Measurements from ENCODE around the gene MYOM1. TPM values are rescaled to one million over a fixed set of nuclear protein-coding genes. Genes with fewer than 3 reads are reported as not detected.

MYOM1 gene
- total and polyA plus RNA-seq, 4 donors: 15.8 to 63.8 (median 26.4) TPM

DNA sequence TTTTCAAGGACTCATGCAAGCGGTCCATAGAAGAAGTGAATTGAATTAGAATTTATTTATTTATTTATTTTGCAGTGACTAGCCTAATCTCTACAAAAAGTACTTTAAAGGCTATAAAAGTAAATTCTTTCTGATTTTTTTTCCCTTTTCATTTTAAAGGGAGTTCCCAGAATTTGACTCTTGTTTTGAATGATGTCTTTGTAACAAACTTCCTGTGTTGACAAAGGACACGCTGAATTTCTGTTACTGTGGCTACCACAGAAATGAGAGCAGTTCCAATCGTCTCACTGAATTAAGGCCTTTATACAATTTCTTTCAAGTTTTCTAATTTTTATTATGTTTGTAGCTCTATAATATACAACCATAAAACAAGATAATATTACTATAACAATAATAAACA, 160.5 kb downstream of the MYOM1 start:
- DNase-seq (no peak), ATAC-seq (ENCODE audit: low FRiP score) (no peak)
- Histone ChIP-seq H3K4me1 (ENCODE audit: control insufficient read depth in 1 of 2, insufficient read depth in 2 of 2, low read length in 2 of 2) (no peaks in the 10 kb centered on the region), H3K4me3 (ENCODE audit: low read length in 2 of 2) (no peak overlapping the region), H3K9me3 (ENCODE audit: control insufficient read depth, low read length) (no peaks in the 10 kb centered on the region), H3K27me3 (ENCODE audit: control insufficient read depth in 1 of 2, insufficient read depth in 2 of 2, low read length in 1 of 2) (no peaks in the 10 kb centered on the region), H3K27ac (ENCODE audit: low read depth in 1 of 2, low read length in 2 of 2) (no peak overlapping the region), H3K36me3 (ENCODE audit: control insufficient read depth in 1 of 2, insufficient read depth in 2 of 2, low read length in 1 of 2) (no peaks in the 10 kb centered on the region)
- WGBS, 2 donors: 86 to 96% methylated on average over 3 of the region's 3 CpGs
- intact Hi-C loops (cut with DNase I): no loop called here

- intact Hi-C loops (cut with DNase I): no loop called here
- DNase-seq (no peak), ATAC-seq (ENCODE audit: low FRiP score) (no peak)
- Histone ChIP-seq H3K9me3 (ENCODE audit: control insufficient read depth, low read length) (no peaks in the 10 kb centered on the region), H3K4me3 (ENCODE audit: low read length in 2 of 2) (no peak overlapping the region), H3K27me3 (ENCODE audit: control insufficient read depth in 1 of 2, insufficient read depth in 2 of 2, low read length in 1 of 2) (no peaks in the 10 kb centered on the region), H3K4me1 (ENCODE audit: control insufficient read depth in 1 of 2, insufficient read depth in 2 of 2, low read length in 2 of 2) (no peaks in the 10 kb centered on the region), H3K27ac (ENCODE audit: low read depth in 1 of 2, low read length in 2 of 2) (no peak overlapping the region), H3K36me3 (ENCODE audit: control insufficient read depth in 1 of 2, insufficient read depth in 2 of 2, low read length in 1 of 2) (no peaks in the 10 kb centered on the region)
- whole genome bisulfite sequencing, 2 donors: 92% methylated on average over 6 of the region's 6 CpGs
These were observed 161.2 kb downstream of the MYOM1 start for GRCh38 chr18:3058328-3059191.

DNA sequence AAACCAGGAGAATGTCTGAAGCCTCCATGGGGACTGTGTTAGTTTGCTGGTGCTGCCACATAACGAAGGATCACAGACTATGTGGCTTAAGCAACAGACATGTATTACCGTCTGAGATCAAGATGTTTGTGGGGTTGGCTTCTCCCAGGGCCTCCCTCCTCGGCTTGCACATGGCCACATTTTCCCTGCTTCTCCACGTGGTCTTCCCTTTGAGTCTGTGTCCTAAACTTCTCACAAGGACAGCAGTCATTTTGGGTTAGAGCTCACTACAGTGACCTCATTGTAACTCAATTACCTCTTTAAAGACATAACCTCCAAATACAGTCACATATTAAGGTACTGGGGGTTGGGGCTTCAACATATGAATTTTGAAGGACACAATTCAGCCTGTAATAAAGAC, 162.2 kb downstream of the MYOM1 start:
- DNase-seq (no peak), ATAC-seq (ENCODE audit: low FRiP score) (no peak)
- Histone ChIP-seq H3K4me3 (ENCODE audit: low read length in 2 of 2) (no peak overlapping the region), H3K27ac (ENCODE audit: low read depth in 1 of 2, low read length in 2 of 2) (no peak overlapping the region), H3K36me3 (ENCODE audit: control insufficient read depth in 1 of 2, insufficient read depth in 2 of 2, low read length in 1 of 2) (no peaks in the 10 kb centered on the region), H3K9me3 (ENCODE audit: control insufficient read depth, low read length) (no peaks in the 10 kb centered on the region), H3K27me3 (ENCODE audit: control insufficient read depth in 1 of 2, insufficient read depth in 2 of 2, low read length in 1 of 2) (no peaks in the 10 kb centered on the region), H3K4me1 (ENCODE audit: control insufficient read depth in 1 of 2, insufficient read depth in 2 of 2, low read length in 2 of 2) (no peaks in the 10 kb centered on the region)
- intact Hi-C loops (cut with DNase I): no loop called here
- 76 to 92% methylated on average over 4 of the region's 4 CpGs for WGBS, 2 donors

DNA sequence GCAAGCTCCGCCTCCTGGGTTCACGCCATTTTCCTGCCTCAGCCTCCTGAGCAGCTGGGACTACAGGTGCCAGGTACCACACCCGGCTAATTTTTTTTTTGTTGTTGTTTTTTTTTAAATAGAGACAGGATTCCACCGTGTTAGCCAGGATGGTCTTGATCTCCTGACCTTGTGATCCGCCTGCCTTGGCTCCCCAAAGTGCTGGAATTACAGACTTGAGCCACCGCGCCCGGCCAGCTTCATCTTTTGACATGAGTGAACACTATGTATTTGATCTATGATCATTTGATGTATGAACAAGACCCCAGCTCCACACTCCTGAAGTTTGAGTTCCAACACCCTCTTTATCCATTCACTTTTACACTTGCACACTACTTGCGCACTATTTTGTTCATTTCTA, 163.5 kb downstream of the MYOM1 start:
- no peaks in the 10 kb centered on the region for H3K4me1 ChIP-seq (ENCODE audit: control insufficient read depth in 1 of 2, insufficient read depth in 2 of 2, low read length in 2 of 2)
- DNase-seq (no peak), ATAC-seq (ENCODE audit: low FRiP score) (no peak)
- intact Hi-C loops (cut with DNase I): no loop called here
- no peaks in the 10 kb centered on the region for H3K9me3 ChIP-seq (ENCODE audit: control insufficient read depth, low read length)
- H3K27me3 ChIP-seq (ENCODE audit: control insufficient read depth in 1 of 2, insufficient read depth in 2 of 2, low read length in 1 of 2): no peaks in the 10 kb centered on the region
- H3K4me3 ChIP-seq (ENCODE audit: low read length in 2 of 2): no peak overlapping the region
- H3K36me3 ChIP-seq (ENCODE audit: control insufficient read depth in 1 of 2, insufficient read depth in 2 of 2, low read length in 1 of 2): no peaks in the 10 kb centered on the region
- WGBS, 2 donors: 88 to 89% methylated on average over 9 of the region's 9 CpGs
- H3K27ac ChIP-seq (ENCODE audit: low read depth in 1 of 2, low read length in 2 of 2): no peak overlapping the region

DNA sequence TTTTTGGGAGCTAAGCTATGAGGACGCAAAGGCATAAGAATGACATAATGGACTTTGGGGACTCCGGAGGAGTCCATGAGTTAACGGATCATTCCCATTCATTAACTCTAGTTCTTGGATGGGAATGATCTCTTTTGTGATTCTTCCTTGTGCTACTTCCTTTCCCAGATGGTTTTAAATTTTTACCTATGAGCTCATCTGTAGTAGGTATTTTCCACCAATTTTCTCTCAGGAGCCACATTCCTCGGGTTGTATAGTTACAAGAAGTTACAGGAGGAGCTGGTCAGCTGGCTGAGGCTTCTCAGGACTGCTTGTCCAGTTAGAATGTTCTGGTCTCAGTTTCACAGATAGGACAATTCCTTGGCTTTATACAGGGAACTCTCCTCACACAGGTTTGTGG, 164.0 kb downstream of the MYOM1 start:
- H3K4me3 ChIP-seq (ENCODE audit: low read length in 2 of 2): no peak overlapping the region
- H3K27ac ChIP-seq (ENCODE audit: low read depth in 1 of 2, low read length in 2 of 2): no peak overlapping the region
- H3K27me3 ChIP-seq (ENCODE audit: control insufficient read depth in 1 of 2, insufficient read depth in 2 of 2, low read length in 1 of 2): no peaks in the 10 kb centered on the region
- no peaks in the 10 kb centered on the region for H3K9me3 ChIP-seq (ENCODE audit: control insufficient read depth, low read length)
- ATAC-seq (ENCODE audit: low FRiP score) (no peak), DNase-seq (no peak)
- H3K36me3 ChIP-seq (ENCODE audit: control insufficient read depth in 1 of 2, insufficient read depth in 2 of 2, low read length in 1 of 2): no peaks in the 10 kb centered on the region
- H3K4me1 ChIP-seq (ENCODE audit: control insufficient read depth in 1 of 2, insufficient read depth in 2 of 2, low read length in 2 of 2): no peaks in the 10 kb centered on the region
- intact Hi-C loops (cut with DNase I): no loop called here
- WGBS, 2 donors: 64 to 68% methylated on average over 4 of the region's 4 CpGs

- Histone ChIP-seq H3K36me3 (ENCODE audit: control insufficient read depth in 1 of 2, insufficient read depth in 2 of 2, low read length in 1 of 2) (no peaks in the 10 kb centered on the region), H3K9me3 (ENCODE audit: control insufficient read depth, low read length) (no peaks in the 10 kb centered on the region), H3K4me1 (ENCODE audit: control insufficient read depth in 1 of 2, insufficient read depth in 2 of 2, low read length in 2 of 2) (no peaks in the 10 kb centered on the region), H3K4me3 (ENCODE audit: low read length in 2 of 2) (no peak overlapping the region), H3K27ac (ENCODE audit: low read depth in 1 of 2, low read length in 2 of 2) (no peak overlapping the region), H3K27me3 (ENCODE audit: control insufficient read depth in 1 of 2, insufficient read depth in 2 of 2, low read length in 1 of 2) (no peaks in the 10 kb centered on the region)
- ATAC-seq (ENCODE audit: low FRiP score) (no peak), DNase-seq (no peak)
- intact Hi-C loops (cut with DNase I): no loop called here
- 58 to 60% methylated on average over 4 of the region's 4 CpGs for WGBS, 2 donors
These were observed 164.5 kb downstream of the MYOM1 start for GRCh38 chr18:3055186-3055728.

GRCh38 chr18:3054780-3055179, 165.0 kb downstream of the MYOM1 start:
- Histone ChIP-seq H3K9me3 (ENCODE audit: control insufficient read depth, low read length) (no peaks in the 10 kb centered on the region), H3K4me1 (ENCODE audit: control insufficient read depth in 1 of 2, insufficient read depth in 2 of 2, low read length in 2 of 2) (no peaks in the 10 kb centered on the region), H3K36me3 (ENCODE audit: control insufficient read depth in 1 of 2, insufficient read depth in 2 of 2, low read length in 1 of 2) (no peaks in the 10 kb centered on the region), H3K27ac (ENCODE audit: low read depth in 1 of 2, low read length in 2 of 2) (no peak overlapping the region), H3K4me3 (ENCODE audit: low read length in 2 of 2) (no peak overlapping the region), H3K27me3 (ENCODE audit: control insufficient read depth in 1 of 2, insufficient read depth in 2 of 2, low read length in 1 of 2) (no peaks in the 10 kb centered on the region)
- intact Hi-C loops (cut with DNase I): no loop called here
- WGBS, 2 donors: 88 to 90% methylated on average over 3 of the region's 3 CpGs
- DNase-seq (no peak), ATAC-seq (ENCODE audit: low FRiP score) (no peak)

DNA sequence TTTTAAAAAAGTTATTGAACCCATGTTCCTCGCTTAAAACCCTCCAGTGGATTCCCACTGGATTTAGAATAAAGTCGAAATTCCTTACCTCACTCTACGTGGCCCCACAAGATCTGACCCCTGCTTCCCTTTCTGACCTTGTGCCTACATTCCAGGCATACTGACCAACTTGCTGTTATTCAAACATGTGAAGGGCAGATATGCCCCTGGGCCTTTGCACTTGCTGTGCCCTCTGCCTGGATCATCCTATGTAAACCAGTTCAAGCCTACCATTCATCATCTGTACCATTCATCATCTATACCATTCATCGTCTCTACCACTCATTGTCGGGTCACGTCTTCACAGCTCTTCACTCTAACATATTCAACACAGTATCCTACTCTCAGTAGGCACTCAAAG, 165.6 kb downstream of the MYOM1 start:
- intact Hi-C loops (cut with DNase I): no loop called here
- WGBS, 2 donors: 92 to 95% methylated on average over 6 of the region's 6 CpGs
- H3K27ac ChIP-seq (ENCODE audit: low read depth in 1 of 2, low read length in 2 of 2): no peak overlapping the region

GRCh38 chr18:3053081-3053480, 166.7 kb downstream of the MYOM1 start:
- Histone ChIP-seq H3K9me3 (ENCODE audit: control insufficient read depth, low read length) (no peaks in the 10 kb centered on the region), H3K4me3 (ENCODE audit: low read length in 2 of 2) (no peak overlapping the region), H3K4me1 (ENCODE audit: control insufficient read depth in 1 of 2, insufficient read depth in 2 of 2, low read length in 2 of 2) (no peaks in the 10 kb centered on the region), H3K27me3 (ENCODE audit: control insufficient read depth in 1 of 2, insufficient read depth in 2 of 2, low read length in 1 of 2) (no peaks in the 10 kb centered on the region), H3K27ac (ENCODE audit: low read depth in 1 of 2, low read length in 2 of 2) (no peak overlapping the region), H3K36me3 (ENCODE audit: control insufficient read depth in 1 of 2, insufficient read depth in 2 of 2, low read length in 1 of 2) (no peaks in the 10 kb centered on the region)
- ATAC-seq (ENCODE audit: low FRiP score) (no peak), DNase-seq (no peak)
- 95 to 96% methylated on average over 4 of the region's 4 CpGs for WGBS, 2 donors
- intact Hi-C loops (cut with DNase I): no loop called here

More for the DNA sequence above, 165.6 kb downstream of the MYOM1 start:
- Histone ChIP-seq H3K36me3 (ENCODE audit: control insufficient read depth in 1 of 2, insufficient read depth in 2 of 2, low read length in 1 of 2) (no peaks in the 10 kb centered on the region), H3K27me3 (ENCODE audit: control insufficient read depth in 1 of 2, insufficient read depth in 2 of 2, low read length in 1 of 2) (no peaks in the 10 kb centered on the region), H3K4me1 (ENCODE audit: control insufficient read depth in 1 of 2, insufficient read depth in 2 of 2, low read length in 2 of 2) (no peaks in the 10 kb centered on the region), H3K9me3 (ENCODE audit: control insufficient read depth, low read length) (no peaks in the 10 kb centered on the region), H3K4me3 (ENCODE audit: low read length in 2 of 2) (no peak overlapping the region)
- no peak for ATAC-seq (ENCODE audit: low FRiP score)
- no peak for DNase-seq

All from aorta (tissue), 5 donors.